Suprapubic skin (tissue), 3 donors: ENCODE measurements around the gene FNDC11.

Source experiments
- POLR2AphosphoS5 ChIP-seq, 3 donors: sonication (generic); formaldehyde crosslinking; IDR thresholded peaks; one replicate each; pipeline ENCODE4 v1.6.1; 2017; ENCODE audit warnings: antibody characterized with exemption in 3 of 3
- TF ChIP-seq, protein P1 (sequence below), 2 donors: fragments of 200-600 bp in 1 of 2; fragments of 450-650 bp in 1 of 2; sonication (generic) in 1 of 2; IDR thresholded peaks; one replicate each; pipeline ENCODE4 v1.5.1; 2016 to 2019; ENCODE audit warnings: antibody characterized with exemption in 2 of 2, mild to moderate bottlenecking in 1 of 2, moderate library complexity in 1 of 2

DNA sequence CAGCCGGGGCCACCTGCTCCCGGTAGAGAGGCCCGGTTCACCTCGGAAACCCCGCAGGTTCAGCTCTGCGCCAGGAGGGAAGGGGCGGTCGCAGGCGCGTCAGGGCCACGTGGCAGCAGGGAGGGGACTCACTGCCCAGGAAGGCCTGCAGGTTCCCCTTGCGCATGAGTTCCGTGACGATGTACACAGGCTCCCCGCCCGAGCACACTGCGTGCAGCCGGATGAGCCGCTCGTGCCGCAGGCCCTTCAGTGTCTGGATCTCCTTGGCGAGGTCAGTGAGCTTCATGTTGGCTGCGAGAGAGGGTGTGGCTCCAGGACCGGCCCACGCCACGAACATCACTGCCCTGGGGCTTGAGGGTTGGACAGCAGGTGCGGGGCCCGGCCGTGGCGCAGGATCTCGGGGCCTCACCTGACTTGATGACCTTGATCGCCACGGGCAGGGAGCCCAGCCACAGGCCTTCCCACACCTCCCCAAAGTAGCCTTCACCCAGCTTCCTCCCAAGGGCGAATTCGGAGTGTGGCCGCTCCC is 11.9 kb upstream of the FNDC11 start:
- TF ChIP-seq, protein P1, sequence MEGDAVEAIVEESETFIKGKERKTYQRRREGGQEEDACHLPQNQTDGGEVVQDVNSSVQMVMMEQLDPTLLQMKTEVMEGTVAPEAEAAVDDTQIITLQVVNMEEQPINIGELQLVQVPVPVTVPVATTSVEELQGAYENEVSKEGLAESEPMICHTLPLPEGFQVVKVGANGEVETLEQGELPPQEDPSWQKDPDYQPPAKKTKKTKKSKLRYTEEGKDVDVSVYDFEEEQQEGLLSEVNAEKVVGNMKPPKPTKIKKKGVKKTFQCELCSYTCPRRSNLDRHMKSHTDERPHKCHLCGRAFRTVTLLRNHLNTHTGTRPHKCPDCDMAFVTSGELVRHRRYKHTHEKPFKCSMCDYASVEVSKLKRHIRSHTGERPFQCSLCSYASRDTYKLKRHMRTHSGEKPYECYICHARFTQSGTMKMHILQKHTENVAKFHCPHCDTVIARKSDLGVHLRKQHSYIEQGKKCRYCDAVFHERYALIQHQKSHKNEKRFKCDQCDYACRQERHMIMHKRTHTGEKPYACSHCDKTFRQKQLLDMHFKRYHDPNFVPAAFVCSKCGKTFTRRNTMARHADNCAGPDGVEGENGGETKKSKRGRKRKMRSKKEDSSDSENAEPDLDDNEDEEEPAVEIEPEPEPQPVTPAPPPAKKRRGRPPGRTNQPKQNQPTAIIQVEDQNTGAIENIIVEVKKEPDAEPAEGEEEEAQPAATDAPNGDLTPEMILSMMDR (IDR thresholded peaks at IDR 0.05), result no peak
- TF ChIP-seq POLR2AphosphoS5 (IDR thresholded peaks at IDR 0.05), result no peak
